WTC11 (cell line): Measurements from ENCODE around the gene CD59. TPM values are rescaled to one million over a fixed set of nuclear protein-coding genes. Genes with fewer than 3 reads are reported as not detected.

Source experiments
- ATAC-seq: fragments of 200-7000 bp; cut with Tn5 transposase; 2 replicates; pipeline ENCODE4 v1.10.0; 2021; ENCODE audit warnings: mild to moderate bottlenecking, moderate library complexity
- CTCF ChIA-PET: fragments of 300-600 bp; sonication (Branson Sonifier 250); formaldehyde crosslinking; loops from one replicate; lab custom pipeline; 2021; ENCODE audit warnings: antibody characterized with exemption; lab: Charles Lee
- POLR2A ChIA-PET: fragments of 350-600 bp; sonication (Branson Sonifier 250); formaldehyde crosslinking; loops from one replicate; lab custom pipeline; 2021; ENCODE audit warnings: antibody characterized with exemption; lab: Charles Lee
- DNase-seq: peaks from one replicate; pipeline ENCODE4 v3.0.0; 2021; ENCODE audit warnings: low spot score
- H3K27ac Mint-ChIP-seq: 2 replicates; pipeline ENCODE4 v1.8.0; 2021; ENCODE audit warnings: mixed read lengths
- H3K27me3 Mint-ChIP-seq: 2 replicates; pipeline ENCODE4 v1.8.0; 2021; ENCODE audit warnings: low read depth, mild to moderate bottlenecking, moderate library complexity, mixed read lengths
- H3K36me3 Mint-ChIP-seq: 2 replicates; pipeline ENCODE4 v1.8.0; 2021; ENCODE audit warnings: mixed read lengths
- H3K4me1 Mint-ChIP-seq: 2 replicates; pipeline ENCODE4 v1.8.0; 2022; ENCODE audit warnings: mixed read lengths
- H3K4me3 Mint-ChIP-seq: 2 replicates; pipeline ENCODE4 v1.8.0; 2021; ENCODE audit warnings: mild to moderate bottlenecking, moderate library complexity, mixed read lengths
- H3K9me3 Mint-ChIP-seq: 2 replicates; pipeline ENCODE4 v1.8.0; 2021; ENCODE audit warnings: mixed read lengths
- ARID4B ChIP-seq: sonication (generic); formaldehyde crosslinking; IDR thresholded peaks from 2 replicates; pipeline ENCODE4 v1.8.0; 2023; ENCODE audit warnings: missing genetic modification reagents, mild to moderate bottlenecking, borderline replicate concordance
- ATF2 ChIP-seq: sonication (generic); formaldehyde crosslinking; IDR thresholded peaks from 2 replicates; pipeline ENCODE4 v1.8.1; 2022; ENCODE audit warnings: low read depth, missing genetic modification reagents, borderline replicate concordance
- ELF4 ChIP-seq: sonication (generic); formaldehyde crosslinking; IDR thresholded peaks from 2 replicates; pipeline ENCODE4 v1.8.1; 2022; ENCODE audit warnings: low read depth, mild to moderate bottlenecking, moderate library complexity, missing genetic modification reagents
- FOXP1 ChIP-seq: sonication (generic); formaldehyde crosslinking; IDR thresholded peaks from 2 replicates; pipeline ENCODE4 v1.8.0; 2022; ENCODE audit warnings: missing genetic modification reagents, mild to moderate bottlenecking, moderate library complexity, borderline replicate concordance
- FOXP4 ChIP-seq: sonication (generic); formaldehyde crosslinking; IDR thresholded peaks from 2 replicates; pipeline ENCODE4 v1.8.0; 2022; ENCODE audit warnings: mild to moderate bottlenecking, missing genetic modification reagents
- GRHL2 ChIP-seq: fragments of 250-450 bp; sonication (Bioruptor Pico); IDR thresholded peaks from 2 replicates; pipeline ENCODE4 v1.8.0; 2022; ENCODE audit warnings: mild to moderate bottlenecking, moderate library complexity; ENCODE audit not compliant: insufficient replicate concordance, severe bottlenecking
- JAZF1 ChIP-seq: fragments of 250-450 bp; sonication (Bioruptor Pico); IDR thresholded peaks from 2 replicates; pipeline ENCODE4 v1.9.0; 2021; ENCODE audit warnings: moderate library complexity, mild to moderate bottlenecking, inconsistent platforms
- NFATC4 ChIP-seq: fragments of 250-450 bp; sonication (Bioruptor Pico); IDR thresholded peaks from 2 replicates; pipeline ENCODE4 v1.9.0; 2021; ENCODE audit warnings: mild to moderate bottlenecking
- NFE2L1 ChIP-seq: sonication (generic); formaldehyde crosslinking; IDR thresholded peaks from 2 replicates; pipeline ENCODE4 v1.8.1; 2023; ENCODE audit warnings: missing genetic modification reagents
- OVOL2 ChIP-seq: fragments of 250-450 bp; sonication (Bioruptor Pico); IDR thresholded peaks from 2 replicates; pipeline ENCODE4 v1.9.0; 2021; ENCODE audit warnings: mild to moderate bottlenecking, borderline replicate concordance
- SMAD3 ChIP-seq: sonication (generic); formaldehyde crosslinking; IDR thresholded peaks from 2 replicates; pipeline ENCODE4 v1.8.0; 2022; ENCODE audit warnings: missing genetic modification reagents, mild to moderate bottlenecking, borderline replicate concordance
- TP53 ChIP-seq: sonication (generic); formaldehyde crosslinking; IDR thresholded peaks from 2 replicates; pipeline ENCODE4 v1.8.1; 2023; ENCODE audit warnings: mild to moderate bottlenecking, missing genetic modification reagents
- USF2 ChIP-seq: sonication (generic); formaldehyde crosslinking; IDR thresholded peaks from 2 replicates; pipeline ENCODE4 v1.8.1; 2023; ENCODE audit warnings: mild to moderate bottlenecking, missing genetic modification reagents, moderate library complexity
- ZBTB21 ChIP-seq: sonication (generic); formaldehyde crosslinking; IDR thresholded peaks from 2 replicates; pipeline ENCODE4 v1.8.1; 2023; ENCODE audit warnings: mild to moderate bottlenecking, missing genetic modification reagents, borderline replicate concordance
- ZMAT4 ChIP-seq: fragments of 250-450 bp; sonication (Bioruptor Pico); IDR thresholded peaks from 2 replicates; pipeline ENCODE4 v1.9.0; 2021; ENCODE audit warnings: mild to moderate bottlenecking
- ZNF263 ChIP-seq: sonication (generic); formaldehyde crosslinking; IDR thresholded peaks from 2 replicates; pipeline ENCODE4 v1.8.1; 2022; ENCODE audit warnings: low read depth, mild to moderate bottlenecking, moderate library complexity, missing genetic modification reagents
- ZNF317 ChIP-seq: sonication (generic); formaldehyde crosslinking; IDR thresholded peaks from 2 replicates; pipeline ENCODE4 v1.8.1; 2023; ENCODE audit warnings: low read depth, mild to moderate bottlenecking, moderate library complexity, missing genetic modification reagents, borderline replicate concordance
- ZNF671 ChIP-seq: fragments of 250-450 bp; sonication (Bioruptor Pico); IDR thresholded peaks from 2 replicates; pipeline ENCODE4 v1.8.0; 2021; ENCODE audit warnings: mild to moderate bottlenecking
- total RNA-seq: library from RNA; stranded (reverse); gene quantifications from 3 replicates; pipeline ENCODE4 v1.2.3, GENCODE V29; 2021
- TF ChIP-seq, protein P1 (sequence below): sonication (generic); formaldehyde crosslinking; IDR thresholded peaks from 2 replicates; pipeline ENCODE4 v1.8.0; 2023; ENCODE audit warnings: missing genetic modification reagents
- TF ChIP-seq, protein P2 (sequence below): sonication (generic); formaldehyde crosslinking; IDR thresholded peaks from 2 replicates; pipeline ENCODE4 v1.8.1; 2022; ENCODE audit warnings: mild to moderate bottlenecking, missing genetic modification reagents, moderate library complexity, borderline replicate concordance
- TF ChIP-seq, protein P3 (sequence below): sonication (generic); formaldehyde crosslinking; IDR thresholded peaks from 2 replicates; pipeline ENCODE4 v1.8.0; 2022; ENCODE audit warnings: mild to moderate bottlenecking, missing genetic modification reagents

The CD59 gene
- total RNA-seq, 1 experiment from 2014 or later = 65.8 TPM

GRCh38 chr11:33769542-33769941 lies 33.3 kb upstream of the CD59 start (continued):
- TF ChIP-seq ZMAT4 (CRISPR knock-in tag) (no peak), ATF2 (CRISPR knock-in tag) (no peak)
- TF ChIP-seq, protein P1, sequence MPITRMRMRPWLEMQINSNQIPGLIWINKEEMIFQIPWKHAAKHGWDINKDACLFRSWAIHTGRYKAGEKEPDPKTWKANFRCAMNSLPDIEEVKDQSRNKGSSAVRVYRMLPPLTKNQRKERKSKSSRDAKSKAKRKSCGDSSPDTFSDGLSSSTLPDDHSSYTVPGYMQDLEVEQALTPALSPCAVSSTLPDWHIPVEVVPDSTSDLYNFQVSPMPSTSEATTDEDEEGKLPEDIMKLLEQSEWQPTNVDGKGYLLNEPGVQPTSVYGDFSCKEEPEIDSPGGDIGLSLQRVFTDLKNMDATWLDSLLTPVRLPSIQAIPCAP (CRISPR knock-in tag) = no peak

GRCh38 chr11:33767624-33768023 lies 31.4 kb upstream of the CD59 start:
- TF ChIP-seq SMAD3 (CRISPR knock-in tag) (no peak), TP53 (CRISPR knock-in tag) (no peak), ELF4 (CRISPR knock-in tag) (no peak), ZBTB21 (no peak), OVOL2 (CRISPR knock-in tag) (no peak), NFE2L1 (no peak), FOXP1 (no peak), JAZF1 (CRISPR knock-in tag) (no peak), USF2 (CRISPR knock-in tag) (no peak), GRHL2 (CRISPR knock-in tag) (no peak)
- H3K36me3 Mint-ChIP-seq = peaks cover 23% of the 10 kb centered on the region

GRCh38 chr11:33766085-33766484 lies 29.9 kb upstream of the CD59 start:
- ChIA-PET POLR2A (no interaction called here), CTCF (no interaction called here)
- peaks cover 23% of the 10 kb centered on the region for H3K36me3 Mint-ChIP-seq
- DNase-seq (no peak), ATAC-seq (no peak)
- H3K4me3 Mint-ChIP-seq = no peak overlapping the region
- peaks cover 8% of the 10 kb centered on the region; the same call in 1 of the 2 replicates for H3K9me3 Mint-ChIP-seq
- no peaks in the 10 kb centered on the region for H3K27me3 Mint-ChIP-seq
- H3K4me1 Mint-ChIP-seq = no peaks in the 10 kb centered on the region
- H3K27ac Mint-ChIP-seq = no peak overlapping the region
- TF ChIP-seq FOXP4 = no peak
- TF ChIP-seq, protein P2, sequence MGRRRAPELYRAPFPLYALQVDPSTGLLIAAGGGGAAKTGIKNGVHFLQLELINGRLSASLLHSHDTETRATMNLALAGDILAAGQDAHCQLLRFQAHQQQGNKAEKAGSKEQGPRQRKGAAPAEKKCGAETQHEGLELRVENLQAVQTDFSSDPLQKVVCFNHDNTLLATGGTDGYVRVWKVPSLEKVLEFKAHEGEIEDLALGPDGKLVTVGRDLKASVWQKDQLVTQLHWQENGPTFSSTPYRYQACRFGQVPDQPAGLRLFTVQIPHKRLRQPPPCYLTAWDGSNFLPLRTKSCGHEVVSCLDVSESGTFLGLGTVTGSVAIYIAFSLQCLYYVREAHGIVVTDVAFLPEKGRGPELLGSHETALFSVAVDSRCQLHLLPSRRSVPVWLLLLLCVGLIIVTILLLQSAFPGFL (CRISPR knock-in tag) = no peak
- TF ChIP-seq ZNF671 = no peak
- no peak for TF ChIP-seq NFATC4 (CRISPR knock-in tag)
- no peak for TF ChIP-seq ZNF317 (CRISPR knock-in tag)
- TF ChIP-seq, protein P3, sequence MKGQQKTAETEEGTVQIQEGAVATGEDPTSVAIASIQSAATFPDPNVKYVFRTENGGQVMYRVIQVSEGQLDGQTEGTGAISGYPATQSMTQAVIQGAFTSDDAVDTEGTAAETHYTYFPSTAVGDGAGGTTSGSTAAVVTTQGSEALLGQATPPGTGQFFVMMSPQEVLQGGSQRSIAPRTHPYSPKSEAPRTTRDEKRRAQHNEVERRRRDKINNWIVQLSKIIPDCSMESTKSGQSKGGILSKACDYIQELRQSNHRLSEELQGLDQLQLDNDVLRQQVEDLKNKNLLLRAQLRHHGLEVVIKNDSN = no peak
- no peak for TF ChIP-seq NFE2L1
- TF ChIP-seq ARID4B (CRISPR knock-in tag) = no peak
- TF ChIP-seq ZNF263 = no peak

More at GRCh38 chr11:33767624-33768023, 31.4 kb upstream of the CD59 start:
- CTCF ChIA-PET = interaction anchor here (1.7 kb wide), 1 partner anchor 41 kb away, joined by 8 read pairs; no protein-coding TSS in a partner anchor
- Mint-ChIP-seq H3K4me3 (no peak overlapping the region), H3K27ac (no peak overlapping the region), H3K9me3 (peaks cover 8% of the 10 kb centered on the region; the same call in 1 of the 2 replicates), H3K27me3 (no peaks in the 10 kb centered on the region), H3K4me1 (peaks cover under 1% of the 10 kb centered on the region; the same call in 1 of the 2 replicates)
- DNase-seq (no peak), ATAC-seq (no peak)
- POLR2A ChIA-PET = no interaction called here
